Natural killer cell (primary cell): ENCODE data around the gene TEAD1. TPM values are rescaled to one million over a fixed set of nuclear protein-coding genes. Genes with fewer than 3 reads are reported as not detected.

Experiments used
- ATAC-seq, 3 donors: fragments of 150-1000 bp in 2 of 3; fragments of 200-7000 bp in 1 of 3; cut with Tn5 transposase; 1 replicate in 1 of 3; 2 replicates in 2 of 3; pipeline ENCODE4 v1.10.0; 2021; ENCODE audit warnings: mild to moderate bottlenecking in 2 of 3, moderate library complexity in 2 of 3
- DNase-seq, 2 donors: peaks; one replicate each; pipeline versions ENCODE4 v3.0.0 to v3.0.0-alpha.2; 2013 to 2021; ENCODE audit warnings: mixed read lengths in 1 of 2
- H3K27ac ChIP-seq: one replicate; pipeline ENCODE4 v1.5.1; 2013; ENCODE audit warnings: mild to moderate bottlenecking, low read length
- H3K27me3 ChIP-seq: one replicate; pipeline ENCODE4 v1.6.1; 2013; ENCODE audit warnings: low read length; ENCODE audit not compliant: control insufficient read depth, insufficient read depth
- H3K36me3 ChIP-seq: one replicate; pipeline ENCODE4 v1.6.1; 2013; ENCODE audit warnings: low read length; ENCODE audit not compliant: control insufficient read depth, insufficient read depth
- H3K4me1 ChIP-seq: one replicate; pipeline ENCODE4 v1.6.1; 2013; ENCODE audit warnings: low read length; ENCODE audit not compliant: control insufficient read depth, insufficient read depth
- H3K4me3 ChIP-seq: one replicate; pipeline ENCODE4 v1.5.1; 2013; ENCODE audit warnings: low read length
- H3K9me3 ChIP-seq: one replicate; pipeline ENCODE4 v1.6.1; 2013; ENCODE audit warnings: low read length; ENCODE audit not compliant: control insufficient read depth, insufficient read depth
- H3K27ac Mint-ChIP-seq, 2 donors: one replicate each; pipeline ENCODE4 v1.8.0; 2022; ENCODE audit warnings: mild to moderate bottlenecking in 2 of 2, mixed read lengths in 2 of 2, moderate library complexity in 1 of 2
- H3K27me3 Mint-ChIP-seq, 2 donors: one replicate each; pipeline ENCODE4 v1.8.0; 2022; ENCODE audit warnings: low read depth in 2 of 2, mixed read lengths in 2 of 2
- H3K36me3 Mint-ChIP-seq: one replicate; pipeline ENCODE4 v1.8.0; 2022; ENCODE audit warnings: mixed read lengths
- H3K4me1 Mint-ChIP-seq, 2 donors: one replicate each; pipeline ENCODE4 v1.8.0; 2022; ENCODE audit warnings: mixed read lengths in 2 of 2
- H3K4me3 Mint-ChIP-seq: one replicate; pipeline ENCODE4 v1.8.0; 2022; ENCODE audit warnings: mild to moderate bottlenecking, moderate library complexity, mixed read lengths
- H3K9me3 Mint-ChIP-seq, 2 donors: one replicate each; pipeline ENCODE4 v1.8.0; 2022; ENCODE audit warnings: mixed read lengths in 2 of 2
- CTCF ChIP-seq: fragments of 200-600 bp; IDR thresholded peaks from one replicate; pipeline ENCODE4 v1.8.0; 2022; ENCODE audit warnings: antibody characterized with exemption
- WGBS: methylation state at CpG from one replicate; pipeline ENCODE4 v1.1.7; 2013; ENCODE audit warnings: missing lambda C conversion rate; ENCODE audit not compliant: insufficient coverage; 5-methylcytosine and 5-hydroxymethylcytosine counted together
- intact Hi-C: fragments of 100-400 bp; cut with micrococcal nuclease; formaldehyde crosslinking; loops from one replicate; pipeline ENCODE4 v1.14.2; 2022
- total RNA-seq, 4 donors: library from RNA; stranded (reverse); fragments of 120-200 nt in 1 of 4; gene quantifications; one replicate each; pipeline versions ENCODE4 v1.2.3 to v1.2.4, GENCODE V29; 2013 to 2022

The TEAD1 gene
- total RNA-seq, 3 donors from 2014 or later (not counting 1 experiment from before 2014, with no cell fraction given) = not detected

GRCh38 chr11:12862696-12863469 lies 188.7 kb downstream of the TEAD1 start:
- H3K9me3 Mint-ChIP-seq = no peaks in the 10 kb centered on the region
- DNase-seq = no peak
- H3K4me3 ChIP-seq = no peak overlapping the region
- ATAC-seq = no peak
- intact Hi-C loops = no loop called here
- no peaks in the 10 kb centered on the region for H3K36me3 Mint-ChIP-seq
- H3K27ac ChIP-seq = no peak overlapping the region
- peaks cover 10% of the 10 kb centered on the region for H3K27me3 ChIP-seq
- no peaks in the 10 kb centered on the region for H3K36me3 ChIP-seq
- H3K27me3 Mint-ChIP-seq = peaks cover 33 to 71% of the 10 kb centered on the region in 2 donors
- no peak for TF ChIP-seq CTCF
- no peak overlapping the region for H3K4me3 Mint-ChIP-seq
- no peaks in the 10 kb centered on the region for H3K4me1 ChIP-seq
- 58% methylated on average over 12 of the region's 13 CpGs for WGBS
- H3K27ac Mint-ChIP-seq = no peak overlapping the region
- H3K9me3 ChIP-seq = no peaks in the 10 kb centered on the region
- peaks cover 5 to 6% of the 10 kb centered on the region in 2 donors for H3K4me1 Mint-ChIP-seq

- no peak overlapping the region for H3K27ac Mint-ChIP-seq
- intact Hi-C loops = no loop called here
- 60% methylated on average over 9 of the region's 9 CpGs for WGBS
- no peak for ATAC-seq
- TF ChIP-seq CTCF = no peak
- Histone ChIP-seq H3K4me3 (no peak overlapping the region), H3K27me3 (peaks cover 10% of the 10 kb centered on the region), H3K9me3 (no peaks in the 10 kb centered on the region), H3K27ac (no peak overlapping the region), H3K4me1 (no peaks in the 10 kb centered on the region), H3K36me3 (no peaks in the 10 kb centered on the region)
- H3K4me1 Mint-ChIP-seq = peaks cover 5 to 6% of the 10 kb centered on the region in 2 donors
- no peaks in the 10 kb centered on the region for H3K9me3 Mint-ChIP-seq
- no peaks in the 10 kb centered on the region for H3K36me3 Mint-ChIP-seq
- H3K4me3 Mint-ChIP-seq = no peak overlapping the region
- DNase-seq = no peak
- peaks cover 33 to 78% of the 10 kb centered on the region in 2 donors for H3K27me3 Mint-ChIP-seq
These were observed 189.4 kb downstream of the TEAD1 start for GRCh38 chr11:12863605-12864121.

GRCh38 chr11:12864316-12865156 lies 190.3 kb downstream of the TEAD1 start:
- Mint-ChIP-seq H3K27ac (no peak overlapping the region), H3K36me3 (no peaks in the 10 kb centered on the region), H3K9me3 (no peaks in the 10 kb centered on the region), H3K4me1 (peaks cover 5 to 6% of the 10 kb centered on the region in 2 donors), H3K27me3 (peaks cover 31 to 76% of the 10 kb centered on the region in 2 donors), H3K4me3 (no peak overlapping the region)
- H3K9me3 ChIP-seq = no peaks in the 10 kb centered on the region
- peaks cover 8% of the 10 kb centered on the region for H3K27me3 ChIP-seq
- no peaks in the 10 kb centered on the region for H3K36me3 ChIP-seq
- H3K27ac ChIP-seq = no peak overlapping the region
- H3K4me1 ChIP-seq = no peaks in the 10 kb centered on the region
- ATAC-seq (no peak), DNase-seq (no peak)
- 16% methylated on average over 11 of the region's 13 CpGs for WGBS
- no peak overlapping the region for H3K4me3 ChIP-seq
- no peak for TF ChIP-seq CTCF
- intact Hi-C loops = no loop called here
